Measurements from ENCODE around the gene DTYMK. TPM values are rescaled to one million over a fixed set of nuclear protein-coding genes. Genes with fewer than 3 reads are reported as not detected.
"Not testable (repeated sequence)": the region's sequence is repeated elsewhere in the genome, so short reads cannot be mapped to it uniquely, and the experiment has no call there.

The DTYMK gene, protein sequence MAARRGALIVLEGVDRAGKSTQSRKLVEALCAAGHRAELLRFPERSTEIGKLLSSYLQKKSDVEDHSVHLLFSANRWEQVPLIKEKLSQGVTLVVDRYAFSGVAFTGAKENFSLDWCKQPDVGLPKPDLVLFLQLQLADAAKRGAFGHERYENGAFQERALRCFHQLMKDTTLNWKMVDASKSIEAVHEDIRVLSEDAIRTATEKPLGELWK
- 10 to 100 TPM; 19.8 to 21.2 TPM for total RNA-seq
- polyA plus RNA-seq = 10 to 100 TPM; 36.3 to 40.7 (median 38.6) TPM
- total RNA-seq = 5.4 to 35.8 (median 12.3) reads per million in 6 experiments

DNA sequence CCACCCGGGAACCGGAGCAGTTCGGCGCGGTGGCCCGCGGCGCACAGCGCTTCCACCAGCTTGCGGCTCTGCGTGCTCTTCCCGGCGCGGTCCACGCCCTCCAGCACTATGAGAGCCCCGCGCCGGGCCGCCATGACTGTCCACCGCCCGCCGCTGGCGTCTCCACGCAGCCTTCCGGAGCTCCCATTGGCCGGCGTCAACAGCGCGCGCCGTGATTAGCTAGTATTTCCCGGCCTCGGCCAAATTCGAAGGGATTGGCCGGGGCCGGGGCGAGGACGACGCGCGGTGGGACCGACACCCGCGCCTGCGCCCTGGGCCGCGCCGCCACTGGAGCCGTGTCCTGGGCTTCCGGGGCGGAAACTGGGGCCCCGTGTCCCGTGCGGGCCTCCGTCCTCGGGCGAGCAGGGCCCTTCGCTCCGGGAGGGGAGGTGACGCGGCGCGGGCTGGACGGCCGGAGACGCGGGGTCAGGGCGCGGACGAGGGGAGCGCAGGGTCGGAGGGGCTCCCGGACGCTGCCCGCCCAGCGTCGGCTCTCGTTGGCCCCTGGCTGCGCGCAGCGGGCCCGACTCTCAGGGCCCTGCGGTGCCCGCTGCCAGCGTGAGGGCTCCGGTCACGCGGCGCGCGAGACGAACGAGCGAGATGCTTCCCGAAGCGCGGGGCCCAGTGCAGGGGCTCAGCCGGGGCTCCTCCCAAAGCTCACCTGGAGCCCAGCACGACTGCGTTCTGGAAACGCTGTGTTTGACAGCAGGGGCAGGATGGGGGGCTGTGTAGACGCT, at the start of gene DTYMK:
TSS of gene DTYMK (minus strand) at position 166 of the 776 bp plus-strand sequence. CDS start at position 134, 32 bp downstream.
- Mint-ChIP-seq H3K27ac (peak within 1 kb of the TSS; percentile 75 to 97 (median 88)), H3K36me3 (peaks cover 0 to 19% (median 0%) of the 10 kb centered on the region in 3 donors), H3K4me1 (peaks cover 10 to 34% (median 29%) of the 10 kb centered on the region in 4 donors), H3K4me3 (peak within 1 kb of the TSS; percentile 85 to 96 (median 90)), H3K9me3 (no peaks in the 10 kb centered on the region), H3K27me3 (no peaks in the 10 kb centered on the region)
- POLR2A ChIA-PET = interaction anchor here (0.5 to 4.3 kb wide), 13 partner anchors 9 to 372 kb away, joined by 3 to 116 read pairs (median 4); partner anchors contain the start of genes ATG4B, D2HGDH, HDLBP and ING5
- DNase-seq = peak; percentile 91 to 98 (median 95)
- ATAC-seq = peak; percentile 93 to 96

GRCh38 chr2:241736111-241736510, 49.5 kb upstream of the DTYMK start:
- Mint-ChIP-seq H3K27ac (peak overlapping the region in 8 of 10 donors; percentile 24 to 78 (median 64)), H3K9me3 (no peaks in the 10 kb centered on the region), H3K36me3 (no peaks in the 10 kb centered on the region), H3K27me3 (no peaks in the 10 kb centered on the region), H3K4me3 (peak overlapping the region; percentile 73 to 88 (median 82)), H3K4me1 (peaks cover 12 to 52% (median 43%) of the 10 kb centered on the region in 4 donors)
- POLR2A ChIA-PET = interaction anchor here (0.9 kb wide), 1 partner anchor 49 kb away, joined by 5 read pairs; the partner anchor contains the start of gene DTYMK
- no peak for DNase-seq
- ATAC-seq = no peak

GRCh38 chr2:241734467-241735208, 48.0 kb upstream of the DTYMK start, which contains the start of gene D2HGDH:
TSS of gene D2HGDH (plus strand) at chr2:241734630. CDS start at chr2:241735225, 595 bp downstream.
- POLR2A ChIA-PET = interaction anchor here (0.7 to 3.0 kb wide), 8 partner anchors 32 to 1113 kb away, joined by 3 to 44 read pairs (median 6); partner anchors contain the start of genes ATG4B, DTYMK, ING5 and THAP4
- DNase-seq = peak; percentile 81 to 98 (median 93)
- H3K36me3 Mint-ChIP-seq = no peaks in the 10 kb centered on the region
- H3K4me3 Mint-ChIP-seq = peak within 1 kb of the TSS; percentile 73 to 88 (median 82)
- peaks cover 10 to 45% (median 28%) of the 10 kb centered on the region in 4 donors for H3K4me1 Mint-ChIP-seq
- ATAC-seq = peak; percentile 85 to 90
- no peaks in the 10 kb centered on the region for H3K9me3 Mint-ChIP-seq
- H3K27me3 Mint-ChIP-seq = no peaks in the 10 kb centered on the region
- H3K27ac Mint-ChIP-seq = peak within 1 kb of the TSS in 9 of 10 donors; percentile 38 to 91 (median 86)

DNA sequence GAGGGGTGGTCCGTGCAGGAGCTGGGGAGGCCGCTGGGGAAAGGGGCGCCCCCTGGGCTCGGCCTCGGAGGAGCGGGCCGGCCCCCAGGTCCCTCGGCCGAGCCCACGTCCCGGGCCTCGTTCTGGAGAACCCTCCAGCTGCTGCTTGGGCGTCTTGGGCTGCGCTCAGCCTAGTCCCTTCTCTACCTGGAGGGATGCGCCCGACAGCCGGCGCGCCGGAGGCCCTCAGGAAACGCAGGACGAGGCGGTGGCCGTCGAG, 47.5 kb upstream of the DTYMK start:
- POLR2A ChIA-PET = interaction anchor here (0.7 to 3.0 kb wide), 10 partner anchors 32 to 1113 kb away, joined by 3 to 44 read pairs (median 4); partner anchors contain the start of genes ATG4B, DTYMK, HDLBP and ING5
- Mint-ChIP-seq H3K4me1 (peaks cover 10 to 41% (median 25%) of the 10 kb centered on the region in 4 donors), H3K27me3 (no peaks in the 10 kb centered on the region), H3K4me3 (peak overlapping the region; percentile 36 to 86 (median 70)), H3K27ac (peak overlapping the region in 2 of 10 donors; percentile 67 to 80), H3K9me3 (no peaks in the 10 kb centered on the region), H3K36me3 (no peaks in the 10 kb centered on the region)
- DNase-seq (peak in 1 of 10 donors; percentile 64), ATAC-seq (no peak)

GRCh38 chr2:241733391-241734207, 47.0 kb upstream of the DTYMK start:
- H3K9me3 Mint-ChIP-seq = no peaks in the 10 kb centered on the region
- ATAC-seq (no peak), DNase-seq (peak in 1 of 10 donors; percentile 54)
- peak overlapping the region; percentile 59 to 86 (median 72) for H3K4me3 Mint-ChIP-seq
- POLR2A ChIA-PET = interaction anchor here (0.7 to 3.0 kb wide), 7 partner anchors 31 to 906 kb away, joined by 3 to 44 read pairs (median 7); partner anchors contain the start of genes ATG4B, DTYMK, HDLBP and ING5
- peaks cover 8 to 37% (median 23%) of the 10 kb centered on the region in 4 donors for H3K4me1 Mint-ChIP-seq
- H3K27ac Mint-ChIP-seq = peak overlapping the region in 8 of 10 donors; percentile 6 to 89 (median 68)
- no peaks in the 10 kb centered on the region for H3K27me3 Mint-ChIP-seq
- no peaks in the 10 kb centered on the region for H3K36me3 Mint-ChIP-seq

DNA sequence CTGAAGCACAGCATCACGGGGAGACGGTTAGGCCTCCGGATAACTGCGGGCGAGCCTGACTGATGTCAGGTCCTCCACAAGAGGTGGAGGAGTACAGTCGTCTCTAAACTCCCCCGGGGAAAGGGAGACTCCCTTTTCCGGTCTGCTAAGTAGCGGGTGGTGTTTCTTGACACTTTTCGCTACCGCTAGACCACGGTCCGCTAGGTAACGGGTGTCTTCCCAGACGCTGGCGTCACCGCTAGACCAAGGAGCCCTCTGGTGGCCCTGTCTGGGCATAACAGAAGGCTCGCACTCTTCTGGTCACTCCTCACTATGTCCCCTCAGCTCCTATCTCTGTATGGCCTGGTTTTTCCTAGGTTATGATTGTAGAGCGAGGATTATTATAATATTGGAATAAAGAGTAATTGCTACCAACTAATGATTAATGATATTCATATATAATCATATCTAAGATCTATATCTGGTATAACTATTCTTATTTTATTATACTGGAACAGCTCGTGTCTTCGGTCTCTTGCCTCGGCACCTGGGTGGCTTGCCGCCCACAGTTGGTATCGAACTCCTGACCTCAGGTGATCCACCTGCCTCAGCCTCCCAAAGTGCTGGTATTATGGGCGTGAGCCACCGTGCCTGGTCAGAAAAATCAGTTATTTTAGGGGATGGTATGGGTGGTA, 46.0 kb upstream of the DTYMK start:
- H3K4me3 Mint-ChIP-seq = peak overlapping the region in 8 of 10 donors; percentile 45 to 86 (median 68)
- POLR2A ChIA-PET = interaction anchor here (0.6 to 3.0 kb wide), 6 partner anchors 8 to 146 kb away, joined by 3 to 44 read pairs (median 12); partner anchors contain the start of genes DTYMK and ING5
- H3K4me1 Mint-ChIP-seq = peaks cover 5 to 33% (median 19%) of the 10 kb centered on the region in 4 donors
- not testable (repeated sequence) for ATAC-seq, H3K36me3 Mint-ChIP-seq, H3K9me3 Mint-ChIP-seq, H3K27me3 Mint-ChIP-seq
- DNase-seq = peak in 6 of 10 donors; percentile 32 to 79 (median 50)
- H3K27ac Mint-ChIP-seq = peak overlapping the region in 4 of 10 donors; percentile 19 to 77 (median 62)

- peaks cover 0 to under 1% (median 0%) of the 10 kb centered on the region in 3 donors for H3K36me3 Mint-ChIP-seq
- peaks cover 3 to 26% (median 14%) of the 10 kb centered on the region in 4 donors for H3K4me1 Mint-ChIP-seq
- H3K27ac Mint-ChIP-seq = peak overlapping the region in 1 of 10 donors; percentile 59
- no peaks in the 10 kb centered on the region for H3K27me3 Mint-ChIP-seq
- no peak for ATAC-seq
- DNase-seq = no peak
- H3K4me3 Mint-ChIP-seq = no peak overlapping the region
- POLR2A ChIA-PET = interaction anchor here (2.8 kb wide), 1 partner anchor 28 kb away, joined by 15 read pairs; the partner anchor contains the start of gene ING5
- H3K9me3 Mint-ChIP-seq = no peaks in the 10 kb centered on the region
These were observed 44.2 kb upstream of the DTYMK start for GRCh38 chr2:241730671-241731293.

DNA sequence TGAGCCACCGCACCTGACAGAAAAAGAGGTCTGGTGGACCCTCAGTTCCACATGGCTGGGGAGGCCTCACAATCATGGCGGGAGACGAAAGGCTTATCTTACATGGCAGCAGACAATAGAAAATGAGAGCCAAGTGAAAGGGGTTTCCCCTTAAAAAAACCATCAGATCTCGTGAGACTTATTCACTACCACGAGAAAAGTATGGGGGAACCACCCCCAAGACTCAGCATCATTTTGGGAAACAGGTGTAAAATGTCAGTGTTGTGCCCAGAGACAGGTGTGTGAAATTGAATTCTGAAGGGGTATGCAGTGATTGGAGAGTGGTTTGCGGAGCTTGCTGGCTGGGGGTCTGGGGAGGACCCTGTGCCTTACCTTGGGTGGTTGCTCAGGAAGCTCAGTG, 43.3 kb upstream of the DTYMK start:
- ATAC-seq (no peak), DNase-seq (no peak)
- Mint-ChIP-seq H3K36me3 (peaks cover 0 to 4% (median 0%) of the 10 kb centered on the region in 3 donors), H3K27ac (no peak overlapping the region), H3K27me3 (no peaks in the 10 kb centered on the region), H3K9me3 (no peaks in the 10 kb centered on the region), H3K4me3 (no peak overlapping the region), H3K4me1 (peaks cover 6 to 26% (median 12%) of the 10 kb centered on the region in 4 donors)
- POLR2A ChIA-PET = interaction anchor here (2.8 kb wide), 1 partner anchor 27 kb away, joined by 15 read pairs; the partner anchor contains the start of gene ING5

DNA sequence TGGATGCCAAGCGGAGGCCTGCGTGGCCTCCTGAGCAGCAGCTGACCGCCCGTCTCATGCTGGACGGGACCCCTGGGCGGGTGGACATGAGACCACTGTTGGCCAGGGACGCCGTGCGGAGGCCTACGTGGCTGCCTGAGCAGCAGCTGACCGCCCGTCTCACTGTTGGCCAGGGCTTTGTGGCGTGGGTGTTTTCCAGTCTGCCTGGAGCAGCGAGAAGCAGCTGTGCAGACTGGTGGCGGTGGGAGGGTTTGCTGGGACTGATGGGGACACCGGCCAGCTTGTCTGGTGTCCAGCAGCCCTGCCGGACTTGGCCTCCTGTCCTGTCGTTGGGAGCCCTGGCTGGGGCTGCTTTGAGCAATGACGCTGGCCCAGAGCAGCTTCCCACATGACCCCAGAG, 42.0 kb upstream of the DTYMK start:
- POLR2A ChIA-PET = interaction anchor here (0.6 to 0.9 kb wide), 2 partner anchors 22 to 28 kb away, joined by 4 to 6 read pairs; no protein-coding TSS in a partner anchor
- no peak for ATAC-seq
- H3K27me3 Mint-ChIP-seq = no peaks in the 10 kb centered on the region
- H3K9me3 Mint-ChIP-seq = no peaks in the 10 kb centered on the region
- peaks cover 6 to 22% (median 10%) of the 10 kb centered on the region in 4 donors for H3K4me1 Mint-ChIP-seq
- no peak for DNase-seq
- peak overlapping the region in 1 of 10 donors; percentile 62 for H3K27ac Mint-ChIP-seq
- H3K36me3 Mint-ChIP-seq = peaks cover 0 to 5% (median under 1%) of the 10 kb centered on the region in 3 donors
- H3K4me3 Mint-ChIP-seq = no peak overlapping the region

GRCh38 chr2:241728000-241728399, 41.4 kb upstream of the DTYMK start:
- DNase-seq (no peak), ATAC-seq (no peak)
- Mint-ChIP-seq H3K4me3 (no peak overlapping the region), H3K4me1 (peaks cover 2 to 21% (median 9%) of the 10 kb centered on the region in 4 donors), H3K27ac (no peak overlapping the region), H3K9me3 (no peaks in the 10 kb centered on the region), H3K27me3 (no peaks in the 10 kb centered on the region), H3K36me3 (peaks cover 0 to 9% (median 7%) of the 10 kb centered on the region in 3 donors)
- POLR2A ChIA-PET = interaction anchor here (0.6 to 0.9 kb wide), 2 partner anchors 21 to 28 kb away, joined by 4 to 6 read pairs; no protein-coding TSS in a partner anchor

Measured in naive thymus-derived CD8-positive, alpha-beta T cell (primary cell).